HTR-8/SVneo (cell line): Measurements from ENCODE around the gene SDK1.
"Not testable (repeated sequence)": the region's sequence is repeated elsewhere in the genome, so short reads cannot be mapped to it uniquely, and the experiment has no call there.

Experiments used
- DNase-seq: peaks from one replicate; pipeline ENCODE4 v3.0.0; 2011; ENCODE audit warnings: low spot score, mixed read lengths; ENCODE audit not compliant: insufficient read length
- FAIRE-seq: peaks from 2 replicates; lab custom pipeline; 2011; peaks lifted over from hg19 to GRCh38; lab: Jason Lieb, UNC

The SDK1 gene

DNA sequence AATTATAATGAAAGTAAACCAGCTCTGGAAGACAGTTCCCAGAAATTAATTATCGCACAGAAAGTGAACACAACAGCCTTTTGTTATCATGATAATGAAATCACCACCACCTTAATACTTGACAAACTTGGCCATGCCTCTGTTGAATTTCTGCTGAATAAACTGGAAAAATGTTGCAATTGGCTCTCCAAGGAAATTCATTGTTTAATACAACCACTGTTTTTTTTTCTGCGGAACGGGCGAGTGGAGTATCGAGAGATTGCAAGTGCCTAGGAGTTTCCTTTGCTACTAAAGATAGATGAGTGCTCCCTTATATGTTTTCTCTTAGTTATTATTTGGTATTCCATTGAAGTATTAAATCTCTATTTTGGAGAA lies 657.0 kb downstream of the SDK1 start:
- FAIRE-seq: no peak

DNA sequence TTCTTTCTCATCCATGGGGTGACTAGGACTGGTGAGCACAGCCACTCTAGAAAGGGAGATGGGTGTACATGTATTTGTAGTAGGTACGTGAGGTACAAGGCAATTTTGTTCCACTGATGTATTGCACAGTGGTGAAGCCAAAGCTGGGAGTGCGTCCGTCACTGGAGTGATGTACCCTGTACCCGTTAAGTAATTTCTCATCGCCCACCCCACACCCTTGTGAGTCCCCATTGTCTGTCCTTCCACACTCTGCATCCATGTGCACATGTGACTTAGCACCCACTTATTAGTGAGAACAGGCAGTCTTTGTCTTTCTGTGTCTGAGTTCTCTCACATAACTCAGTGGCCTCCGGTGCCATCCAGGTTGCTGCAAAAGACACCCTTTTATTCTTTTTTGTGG lies 658.3 kb downstream of the SDK1 start:
- no peak for FAIRE-seq
- DNase-seq: no peak

More for the DNA sequence above, 657.0 kb downstream of the SDK1 start:
- DNase-seq: no peak

DNA sequence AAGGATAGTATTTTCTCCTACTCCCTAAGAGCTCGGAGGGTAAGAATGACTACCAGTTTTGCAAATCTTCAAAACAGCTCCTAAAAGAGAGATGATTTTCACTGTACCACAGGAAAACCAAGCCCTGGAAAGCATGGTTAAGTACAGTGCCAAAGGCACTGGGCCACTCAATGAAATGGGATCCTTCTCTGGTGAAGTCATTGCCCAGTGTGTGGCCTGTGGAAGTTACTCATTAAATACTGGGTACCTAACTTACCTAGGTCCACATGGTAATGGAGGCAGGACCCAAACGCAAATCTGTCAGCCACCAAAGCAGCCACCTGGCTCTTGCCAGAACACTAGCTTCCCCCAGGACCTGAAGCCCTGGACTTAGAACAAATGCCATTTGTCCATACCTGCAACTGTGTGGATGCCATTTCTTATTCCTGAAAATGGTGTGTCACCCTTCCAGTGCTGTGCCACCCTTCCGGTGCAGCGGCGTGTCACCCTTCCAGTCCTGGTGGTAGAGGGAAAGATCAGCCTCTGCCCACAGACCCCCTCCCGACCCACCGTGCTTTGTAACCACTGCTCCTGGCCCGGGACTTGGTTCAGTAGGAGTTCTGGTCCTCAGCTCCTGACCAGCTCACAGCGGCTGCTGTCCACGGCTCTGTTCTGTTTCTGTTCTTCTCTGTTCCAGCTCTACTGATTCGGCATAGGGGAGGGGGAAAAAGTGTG lies 659.2 kb downstream of the SDK1 start:
- DNase-seq (no peak), FAIRE-seq (peak; percentile 48)

DNA sequence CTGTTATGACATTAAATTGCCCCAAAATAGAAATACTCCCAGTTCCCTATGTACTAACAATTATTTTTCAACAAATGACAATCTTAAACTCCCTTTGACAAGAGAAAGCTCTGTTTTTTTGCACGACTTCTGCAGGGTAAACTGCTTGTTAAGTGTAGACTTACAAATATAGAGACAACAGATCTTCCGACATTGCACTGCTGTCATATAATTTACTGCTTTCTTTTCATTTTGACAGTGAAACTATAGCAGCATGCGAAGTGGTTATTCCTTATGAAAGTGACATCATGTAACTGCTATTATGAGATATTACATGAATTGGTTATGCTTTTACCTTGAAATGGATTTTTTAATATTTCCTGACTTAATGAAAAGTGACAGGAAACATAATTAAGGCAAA lies 659.9 kb downstream of the SDK1 start:
- DNase-seq (no peak), FAIRE-seq (no peak)

DNA sequence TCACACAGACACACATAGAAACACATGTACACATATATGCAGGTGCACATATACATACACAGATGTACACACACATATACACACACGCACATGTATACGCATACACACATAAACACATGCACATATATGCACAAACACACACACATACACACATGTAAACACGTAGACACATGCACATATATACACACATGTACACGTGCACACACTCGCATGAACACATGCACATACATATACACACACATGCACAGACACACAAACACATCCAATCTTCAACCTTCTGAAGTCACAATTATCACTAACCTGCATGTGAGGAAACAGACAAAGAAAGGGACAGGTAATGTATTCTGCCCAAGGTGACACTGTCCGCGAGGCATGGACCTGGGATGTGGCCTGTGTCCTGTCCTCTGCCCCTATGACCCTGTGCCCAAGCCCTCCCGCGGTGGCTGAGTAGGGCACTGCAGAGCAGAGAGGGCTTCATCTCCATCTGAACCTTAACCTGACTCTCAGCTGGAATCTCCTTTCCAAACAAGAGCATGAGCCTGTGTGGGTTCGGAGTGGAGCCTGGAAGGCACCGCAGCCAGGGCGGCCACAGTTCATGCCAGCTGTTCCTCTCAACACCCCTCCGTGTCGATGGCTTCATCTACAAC lies 660.9 kb downstream of the SDK1 start:
- FAIRE-seq (peak; percentile 98), DNase-seq (no peak)

DNA sequence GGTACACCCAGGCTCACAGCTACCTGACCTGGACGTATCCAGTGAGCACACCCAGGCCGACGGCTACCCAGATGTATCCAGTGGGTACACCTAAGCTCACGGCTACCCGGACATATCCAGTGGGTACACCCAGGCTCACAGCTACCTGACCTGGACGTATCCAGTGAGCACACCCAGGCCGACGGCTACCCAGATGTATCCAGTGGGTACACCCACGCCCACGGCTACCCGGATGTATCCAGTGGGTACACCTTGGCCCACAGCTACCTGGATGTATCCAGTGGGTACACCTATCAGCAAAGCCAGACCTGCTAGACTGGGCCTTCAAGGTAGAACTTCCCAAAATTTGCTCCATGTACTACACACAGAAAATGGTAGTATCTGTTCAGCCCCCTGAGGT lies 662.7 kb downstream of the SDK1 start:
- DNase-seq: not testable (repeated sequence)
- peak; percentile 94 for FAIRE-seq

DNA sequence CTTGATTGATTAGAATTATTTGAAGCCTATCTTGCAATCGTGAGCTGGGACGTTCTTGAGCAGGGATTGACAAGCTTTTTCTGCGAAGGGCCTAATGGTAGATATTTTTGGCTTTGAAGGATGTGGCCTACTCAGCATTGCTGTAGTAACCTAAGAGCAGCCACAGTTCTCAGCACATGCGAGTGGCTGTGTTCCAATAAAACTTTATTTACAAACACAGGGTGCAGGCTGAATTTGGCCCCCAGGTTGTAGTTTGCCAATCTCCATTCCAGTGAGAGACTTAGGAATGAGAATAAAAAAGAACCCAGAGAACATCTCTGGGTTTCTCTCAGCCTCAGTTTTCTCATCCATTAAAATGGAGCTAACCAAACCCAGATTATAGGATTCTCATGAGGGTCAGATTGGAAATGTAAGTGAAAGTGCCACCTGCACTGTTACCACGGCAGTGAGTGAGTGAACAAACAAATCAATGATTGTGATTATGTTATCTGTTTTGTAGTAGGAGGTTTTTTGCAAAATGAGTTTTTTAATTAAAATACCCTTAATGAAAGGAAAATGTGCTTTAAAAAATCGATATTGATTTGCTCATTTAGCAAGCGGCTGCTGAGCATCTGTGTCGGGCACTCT lies 664.0 kb downstream of the SDK1 start:
- FAIRE-seq (no peak), DNase-seq (no peak)

DNA sequence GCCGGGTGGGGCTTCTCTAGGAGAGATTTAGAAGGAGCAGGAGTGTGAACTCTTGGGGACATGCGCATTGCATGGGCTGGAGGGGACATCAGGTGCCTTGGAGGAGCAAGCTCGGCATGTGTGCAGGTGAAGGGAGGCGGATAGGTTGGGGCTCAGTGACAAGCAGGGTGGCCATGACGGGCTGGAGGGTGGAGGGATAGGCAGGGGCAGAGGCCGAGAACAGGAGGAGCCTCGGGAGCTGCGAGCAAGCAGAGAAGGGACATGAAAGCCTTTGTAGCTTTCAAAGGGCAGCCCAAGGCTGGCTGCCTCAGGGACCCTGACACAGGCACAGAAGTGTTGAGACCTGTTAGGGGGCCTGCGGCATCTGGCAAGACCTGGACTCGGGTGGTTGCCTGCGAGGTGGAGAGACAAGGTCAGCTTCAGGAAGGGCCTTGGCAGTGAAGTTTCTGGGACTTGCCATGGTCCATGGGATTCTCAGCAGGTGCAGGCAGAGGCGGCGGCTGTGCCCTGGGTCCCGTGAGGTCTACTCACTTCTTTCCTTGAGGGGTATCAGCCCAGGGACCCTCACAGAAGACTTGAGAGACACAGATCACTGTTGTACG lies 664.8 kb downstream of the SDK1 start:
- DNase-seq (no peak), FAIRE-seq (peak; percentile 13)

DNA sequence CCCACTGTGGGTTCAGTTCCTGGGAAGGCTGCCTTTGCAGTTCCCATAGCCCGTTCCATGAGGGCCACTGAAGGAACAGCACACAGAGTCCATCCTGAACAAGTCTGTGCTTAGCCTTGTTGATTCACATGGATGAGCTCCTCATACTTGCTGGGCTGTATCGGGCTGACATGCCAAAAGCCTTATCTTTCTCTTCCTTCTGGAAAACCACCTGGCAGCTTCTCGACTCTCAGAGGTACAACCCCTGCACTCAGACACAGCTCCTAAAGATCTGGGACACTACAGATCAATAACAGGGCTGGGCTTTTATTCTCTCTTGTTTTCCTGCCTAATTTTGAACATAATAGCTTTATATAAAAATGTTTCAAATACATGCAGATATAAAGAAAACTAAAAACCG lies 667.2 kb downstream of the SDK1 start:
- no peak for FAIRE-seq
- no peak for DNase-seq

DNA sequence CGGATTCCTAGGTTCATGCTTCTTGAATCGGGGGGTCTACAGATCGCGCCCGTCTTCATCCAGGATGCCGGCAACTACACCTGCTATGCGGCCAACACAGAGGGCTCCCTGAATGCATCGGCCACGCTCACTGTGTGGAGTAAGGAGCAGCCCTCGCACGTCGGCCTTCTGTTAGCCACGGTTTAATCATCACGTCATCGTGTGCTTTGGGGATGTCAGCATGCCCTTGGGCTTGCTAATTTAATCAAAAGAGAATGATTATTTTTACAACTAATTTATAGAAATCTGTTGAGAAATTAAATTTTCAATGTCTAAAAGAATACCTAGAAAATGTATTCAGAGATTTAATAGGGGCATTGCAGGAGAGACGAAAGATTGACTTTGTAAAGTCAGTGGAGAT lies 668.2 kb downstream of the SDK1 start:
- FAIRE-seq (no peak), DNase-seq (no peak)

DNA sequence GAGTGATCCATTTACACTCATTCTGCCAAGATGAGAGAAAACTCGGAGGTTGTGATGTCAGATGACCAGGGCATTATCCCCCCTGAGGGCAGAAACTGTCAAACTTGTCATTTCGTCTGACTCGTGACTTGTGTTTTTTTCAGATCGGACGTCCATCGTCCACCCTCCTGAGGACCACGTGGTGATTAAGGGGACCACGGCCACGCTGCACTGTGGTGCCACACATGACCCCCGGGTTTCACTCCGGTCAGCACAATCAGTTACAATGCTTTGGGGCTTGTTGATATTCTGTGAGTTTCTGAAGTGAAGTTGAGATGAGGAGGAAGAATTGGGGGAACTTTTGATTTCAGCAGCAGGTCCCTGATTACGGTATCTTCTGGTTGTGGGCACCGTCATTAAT lies 670.3 kb downstream of the SDK1 start:
- FAIRE-seq: no peak
- no peak for DNase-seq

DNA sequence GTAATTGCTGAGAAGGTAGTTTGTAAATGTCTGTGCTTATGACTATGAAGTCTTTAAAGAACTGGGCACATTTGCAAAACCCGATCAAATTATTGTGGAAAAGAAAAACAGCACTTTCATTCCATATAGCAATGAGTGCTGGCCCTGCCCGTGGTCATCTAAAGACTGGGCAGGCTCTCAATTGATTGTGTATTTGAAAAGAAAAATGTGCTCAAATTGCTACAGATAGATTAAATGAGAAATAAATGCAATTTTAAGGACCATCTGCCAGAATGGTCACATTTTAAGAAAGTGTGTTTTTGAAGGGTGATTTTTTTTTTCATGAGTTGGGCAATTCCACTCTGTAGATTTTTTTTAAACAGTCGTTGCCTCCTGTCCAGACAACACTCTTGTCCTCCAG lies 672.2 kb downstream of the SDK1 start:
- no peak for FAIRE-seq
- no peak for DNase-seq

DNA sequence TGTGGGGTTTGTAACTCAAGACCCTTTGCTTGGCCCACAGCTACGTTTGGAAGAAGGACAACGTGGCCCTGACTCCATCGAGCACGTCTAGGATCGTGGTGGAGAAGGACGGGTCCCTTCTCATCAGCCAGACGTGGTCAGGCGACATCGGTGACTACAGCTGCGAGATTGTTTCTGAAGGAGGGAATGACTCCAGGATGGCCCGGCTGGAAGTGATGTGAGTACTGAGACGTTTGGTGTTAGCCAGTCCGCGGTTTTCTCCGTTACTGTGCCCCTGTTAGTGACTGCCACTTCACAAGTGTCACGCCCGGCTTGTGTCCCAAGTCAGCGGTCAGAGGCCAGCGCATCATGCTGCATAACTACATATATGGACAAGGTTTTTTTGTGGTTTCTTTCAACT lies 673.3 kb downstream of the SDK1 start:
- FAIRE-seq (no peak), DNase-seq (no peak)

DNA sequence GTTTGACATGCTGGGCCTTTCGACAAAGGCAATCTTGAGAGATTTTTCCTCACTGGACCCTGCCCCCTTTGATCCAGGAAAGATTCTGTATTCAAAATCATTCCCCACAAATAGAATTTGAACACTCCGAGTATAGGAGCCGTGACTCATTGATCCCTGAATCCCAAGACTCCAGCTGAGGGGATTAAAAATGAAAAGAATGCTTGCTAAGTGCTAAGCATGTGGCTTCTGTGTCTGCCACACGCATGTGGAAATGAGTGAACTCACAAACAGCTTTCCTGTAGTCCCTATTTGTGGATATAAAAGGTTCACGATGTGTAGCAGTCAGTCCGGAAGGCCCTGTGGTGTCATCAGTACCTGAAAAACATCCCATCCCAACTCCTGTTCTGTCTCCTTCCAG lies 674.3 kb downstream of the SDK1 start:
- no peak for DNase-seq
- FAIRE-seq: no peak

DNA sequence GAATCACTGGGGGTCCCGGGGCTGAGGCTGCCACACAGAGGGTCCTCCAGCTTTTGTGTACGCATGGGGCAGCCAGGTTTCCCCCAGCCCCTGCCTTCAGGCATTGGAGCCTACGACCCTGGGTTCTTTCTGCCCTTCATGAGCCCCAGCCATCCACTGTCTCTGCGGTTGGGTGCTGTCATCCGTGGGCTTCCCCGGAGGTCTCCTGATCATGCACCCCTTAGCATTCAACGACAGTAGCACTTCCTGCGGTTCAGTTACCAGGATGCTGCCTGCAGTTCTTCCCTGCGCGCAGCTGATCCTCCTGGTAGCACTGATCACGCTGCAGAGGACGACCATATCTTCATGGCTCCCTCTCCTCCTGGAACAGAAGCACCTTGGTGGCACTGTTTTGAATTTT lies 676.3 kb downstream of the SDK1 start:
- no peak for DNase-seq
- no peak for FAIRE-seq

DNA sequence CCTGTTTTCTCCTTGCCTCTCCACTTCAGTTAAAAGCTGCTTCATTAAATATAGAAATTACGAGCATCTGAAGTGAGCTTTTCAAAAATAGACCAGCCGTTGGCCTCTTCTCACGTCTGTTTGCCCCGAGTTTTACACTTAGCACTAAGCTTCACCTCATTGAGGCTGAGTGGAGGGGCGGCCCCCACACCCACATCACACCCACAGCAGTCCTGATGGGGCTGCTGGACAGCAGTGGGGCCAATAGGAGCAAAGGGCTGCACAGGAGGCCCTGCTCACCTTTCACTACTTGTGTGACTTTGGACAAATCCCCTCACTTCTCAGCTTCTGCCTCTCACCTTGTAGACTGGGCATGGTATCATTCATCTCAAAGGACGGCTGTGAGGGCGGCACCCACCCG lies 677.8 kb downstream of the SDK1 start:
- DNase-seq (no peak), FAIRE-seq (no peak)

DNA sequence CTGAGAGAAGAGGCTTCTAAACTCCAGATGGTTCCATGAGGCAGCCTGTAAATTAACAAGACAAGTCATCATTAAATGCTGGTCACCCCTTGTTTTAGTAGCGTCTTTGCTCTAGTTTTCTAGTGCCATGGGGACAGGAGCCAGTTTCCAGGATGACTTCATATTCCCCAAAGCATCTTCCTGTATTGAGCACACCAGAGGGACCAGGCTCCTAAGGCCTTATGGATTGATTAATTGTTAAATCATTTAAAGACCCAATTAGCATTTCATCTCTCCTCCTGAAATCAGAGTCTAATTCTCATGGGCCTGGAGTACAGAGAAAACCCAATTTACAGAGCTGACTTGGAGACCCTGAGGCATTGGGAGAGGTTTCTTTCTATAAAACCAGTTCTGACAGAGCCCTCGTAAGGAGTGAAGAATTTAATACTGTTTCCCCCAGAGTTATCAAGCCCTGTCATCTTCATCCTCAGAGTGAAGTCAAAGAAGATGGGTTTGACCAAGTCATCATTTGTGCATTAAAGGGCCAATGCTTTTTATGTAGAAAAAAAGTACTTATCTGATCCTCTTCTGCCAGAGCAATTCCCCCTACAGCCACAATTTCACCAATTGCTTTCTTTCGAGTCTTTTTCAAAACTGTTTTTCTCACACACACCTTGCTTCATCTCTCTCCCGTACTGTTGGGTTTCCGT lies 678.7 kb downstream of the SDK1 start:
- no peak for DNase-seq
- no peak for FAIRE-seq

DNA sequence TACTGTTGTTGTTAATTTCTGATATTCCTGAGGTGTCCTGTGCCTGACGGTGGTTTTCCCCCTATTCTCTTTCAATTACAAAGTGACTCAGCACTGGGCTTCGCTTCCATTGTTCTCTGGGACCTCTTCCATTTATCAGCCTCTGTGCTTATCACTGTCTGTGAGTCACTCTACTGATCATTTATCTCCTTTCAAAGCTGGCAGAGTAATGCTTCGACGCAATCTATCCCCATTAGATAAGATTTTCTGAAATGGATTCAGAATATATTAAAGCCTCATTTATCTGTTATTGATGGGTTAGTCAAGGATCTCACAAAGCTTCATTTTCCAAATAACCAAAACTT lies 679.2 kb downstream of the SDK1 start:
- FAIRE-seq (peak; percentile 83), DNase-seq (peak; percentile 51)

DNA sequence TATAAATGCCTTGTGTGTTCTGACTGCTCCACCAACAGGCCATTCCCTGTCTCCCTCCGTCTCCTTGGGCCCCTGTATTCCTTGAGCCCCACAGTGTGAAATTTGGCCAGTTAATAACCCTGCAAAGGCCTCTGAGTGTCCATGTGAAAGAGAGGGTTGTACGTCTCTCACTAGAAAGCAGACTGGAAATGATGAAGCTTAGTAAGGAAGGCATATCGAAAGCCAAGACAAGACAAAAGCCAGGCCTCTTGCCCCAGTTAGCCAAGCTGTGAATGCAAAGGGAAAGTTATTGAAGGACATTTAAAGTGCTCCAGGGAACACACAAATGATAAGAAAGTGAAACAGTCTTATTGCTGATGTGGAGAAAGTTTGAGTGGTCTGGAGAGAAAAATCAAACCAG lies 680.2 kb downstream of the SDK1 start:
- FAIRE-seq: no peak
- no peak for DNase-seq

DNA sequence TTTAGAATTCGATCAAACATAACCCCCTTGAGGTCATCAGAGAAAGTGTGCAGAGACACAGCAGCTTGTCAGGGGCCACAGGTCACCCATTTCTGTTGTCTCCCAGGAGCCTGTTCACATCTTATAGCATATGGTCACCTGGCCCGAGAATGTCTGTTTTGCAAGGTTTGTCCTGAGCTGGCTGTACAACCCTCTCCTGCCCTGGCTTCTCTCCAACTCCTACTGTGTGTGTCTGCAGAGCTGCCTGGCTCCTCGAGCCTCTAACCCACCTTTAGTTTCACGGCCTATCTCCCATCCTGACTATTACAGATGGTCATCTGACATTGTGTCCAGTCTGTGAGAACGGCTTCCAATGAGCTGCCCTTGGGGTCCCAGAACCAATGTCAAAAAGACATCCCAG lies 683.4 kb downstream of the SDK1 start:
- DNase-seq (no peak), FAIRE-seq (no peak)

DNA sequence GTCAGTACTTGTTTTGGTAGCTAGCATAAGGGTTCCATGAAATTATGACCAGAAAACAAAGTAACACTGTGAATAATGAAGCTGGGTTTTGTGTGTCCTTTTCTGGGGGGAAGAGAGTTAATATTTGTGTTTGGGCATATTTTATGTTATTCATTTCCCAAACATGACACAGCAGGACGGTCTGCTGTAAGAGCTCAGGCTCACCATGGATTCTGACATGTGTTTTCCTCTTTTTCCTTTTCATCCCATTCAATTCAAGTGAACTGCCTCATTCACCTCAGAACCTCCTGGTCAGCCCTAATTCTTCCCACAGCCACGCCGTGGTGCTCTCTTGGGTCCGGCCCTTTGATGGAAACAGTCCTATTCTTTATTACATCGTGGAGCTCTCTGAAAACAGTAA lies 685.9 kb downstream of the SDK1 start:
- FAIRE-seq: no peak
- DNase-seq: no peak
